GM18858 (cell line): ENCODE results near the gene XIRP2.

Experiments used
- ATAC-seq: cut with Tn5 transposase; IDR thresholded peaks from one replicate; pipeline ENCODE4 v1.9.1; 2021; ENCODE audit not compliant: unreplicated experiment

Gene XIRP2

DNA sequence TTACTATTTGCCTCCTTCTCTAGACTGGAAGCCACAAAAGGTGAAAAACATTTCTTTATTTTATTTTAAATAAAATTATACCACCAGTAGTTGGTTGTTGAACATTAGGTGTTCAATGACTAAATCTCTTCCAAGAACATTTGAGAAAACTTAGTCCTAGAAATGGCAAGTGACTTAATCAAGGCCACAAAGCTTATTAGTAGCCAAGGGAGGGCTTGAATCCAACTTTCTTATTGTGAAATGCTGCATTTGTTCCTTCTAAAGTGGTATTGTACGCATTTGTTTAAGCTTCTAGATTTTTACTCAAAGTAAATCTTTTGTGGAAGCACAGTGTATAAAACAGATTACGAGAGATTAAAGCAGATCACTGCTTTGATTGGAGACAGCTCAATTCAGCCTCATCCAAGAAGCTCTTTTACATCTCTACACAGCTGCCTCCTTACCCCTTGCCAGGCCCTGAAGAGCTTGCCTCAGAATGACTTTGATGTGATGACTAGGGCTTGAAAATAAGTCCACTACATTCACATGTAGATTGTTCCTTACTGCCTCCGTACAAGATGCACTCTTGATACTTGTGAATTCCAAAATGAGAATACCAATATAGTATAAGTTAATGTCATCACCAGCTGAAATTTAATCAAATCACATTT, 244.8 kb downstream of the XIRP2 start:
- ATAC-seq: no peak

DNA sequence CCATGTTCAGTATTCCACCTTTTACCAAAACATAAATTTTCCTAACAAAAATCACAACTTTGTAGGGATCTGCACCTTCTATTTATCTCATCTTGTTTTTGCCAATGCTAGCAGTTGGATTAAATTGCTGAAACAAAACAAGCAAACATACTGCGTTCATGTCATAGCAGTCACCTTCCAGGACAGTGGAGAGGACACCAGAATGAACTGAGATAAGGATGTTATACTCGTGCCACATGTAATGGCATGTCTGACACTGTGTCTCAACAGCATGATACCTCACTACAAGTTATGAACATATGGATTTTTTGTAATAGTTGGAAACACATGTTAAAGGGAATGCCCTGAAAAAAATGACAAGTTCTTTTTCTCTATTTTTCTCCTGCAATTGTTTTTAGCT, 245.3 kb downstream of the XIRP2 start:
- no peak for ATAC-seq

DNA sequence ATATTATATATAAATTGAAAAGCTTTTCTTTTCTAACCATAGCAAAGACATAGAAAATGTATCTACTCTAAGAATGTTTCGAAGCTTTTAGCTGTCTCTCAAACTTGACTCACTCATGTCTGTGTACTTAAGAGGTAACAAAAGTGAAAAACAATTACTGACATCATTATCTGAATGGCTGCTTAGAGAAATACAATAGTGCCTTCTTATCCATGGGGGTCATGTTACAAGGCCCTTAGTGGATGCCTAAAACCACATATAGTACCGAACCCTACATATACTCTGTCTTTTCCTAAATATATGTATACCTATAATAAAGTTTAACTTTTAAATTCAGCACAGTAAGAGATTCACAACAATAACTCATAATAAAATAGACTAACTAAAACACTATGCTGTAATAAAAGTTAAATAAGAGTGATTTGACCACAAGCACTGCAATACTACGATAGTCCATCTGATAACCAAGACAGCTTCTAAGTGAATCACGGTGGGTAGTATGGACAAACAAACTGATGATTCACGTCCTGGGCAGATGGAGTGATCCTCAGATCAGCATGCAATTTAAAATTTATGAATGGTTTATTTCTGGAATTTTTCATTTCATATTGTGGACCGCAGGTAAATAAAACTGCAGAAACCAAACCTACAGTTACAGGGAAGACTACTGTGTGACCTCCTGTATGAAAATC, 246.2 kb downstream of the XIRP2 start:
- no peak for ATAC-seq

DNA sequence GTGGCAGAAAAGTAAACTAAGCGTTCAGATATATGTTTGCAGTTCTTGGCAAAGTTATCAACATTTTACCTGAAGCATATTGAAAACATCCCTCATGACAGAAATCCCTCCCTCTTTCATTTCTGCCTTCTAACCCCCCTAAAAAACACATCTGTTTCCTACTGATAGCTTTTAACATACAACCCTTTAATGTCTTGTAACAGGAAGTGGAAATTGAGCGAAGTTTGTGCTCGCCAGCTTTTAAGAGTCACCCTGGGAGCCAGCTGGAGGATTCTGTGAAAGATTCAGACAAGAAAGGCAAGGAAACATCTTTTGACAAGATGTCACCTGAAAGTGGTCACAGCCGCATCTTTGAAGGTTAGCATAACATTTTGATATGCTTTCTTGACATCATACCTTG, 247.4 kb downstream of the XIRP2 start:
- ATAC-seq: no peak

DNA sequence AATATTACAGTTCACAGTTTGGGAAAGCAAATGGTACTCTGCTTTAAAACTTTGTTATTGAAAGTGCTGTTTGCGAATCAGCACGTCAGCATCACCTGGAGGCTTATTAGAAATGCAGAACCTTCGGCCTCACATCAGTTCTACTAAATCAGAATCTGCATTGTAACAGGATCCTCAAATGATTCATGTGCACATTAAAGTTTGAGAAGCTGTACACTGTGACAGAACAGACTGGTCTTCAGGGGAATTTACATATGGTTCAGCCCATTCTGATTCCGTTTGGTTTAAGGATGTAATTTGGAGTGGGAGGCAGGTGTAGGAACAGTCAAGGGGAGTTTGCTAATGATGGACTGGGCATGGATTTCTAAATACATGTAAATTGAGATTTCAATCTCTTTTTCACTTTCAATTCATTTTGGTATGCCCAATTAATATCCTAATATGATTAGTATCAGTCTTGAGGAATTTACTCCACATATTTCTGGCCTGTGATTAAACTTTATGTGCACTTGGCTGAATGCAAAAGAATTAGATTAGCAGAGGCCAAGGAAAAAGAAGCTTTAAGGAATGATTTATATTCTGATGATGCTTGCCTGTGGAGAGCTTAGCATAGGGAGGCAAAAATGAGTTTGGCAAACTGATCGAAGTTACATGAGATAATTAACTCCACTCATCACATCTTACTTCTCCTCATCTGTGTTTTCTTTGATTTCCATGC, 248.8 kb downstream of the XIRP2 start:
- ATAC-seq: no peak

DNA sequence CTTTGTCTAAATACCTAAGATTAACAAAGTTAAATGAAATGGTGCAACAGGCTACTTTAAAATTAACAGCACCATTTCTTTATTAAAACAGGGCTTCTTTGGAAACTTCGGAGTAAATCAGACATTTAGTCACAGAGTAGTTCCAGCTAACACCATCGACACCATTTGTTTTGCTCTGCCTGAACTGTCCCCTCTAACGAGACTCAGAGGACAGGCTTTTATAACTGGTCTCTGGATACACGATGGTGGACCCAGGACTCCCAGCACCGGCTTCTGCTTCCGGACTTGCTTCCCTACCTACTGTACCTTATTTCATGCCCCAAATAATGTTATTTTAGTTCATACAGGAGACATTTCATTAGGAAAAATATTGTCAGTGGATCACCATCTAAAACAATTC, 252.1 kb downstream of the XIRP2 start:
- ATAC-seq: no peak

DNA sequence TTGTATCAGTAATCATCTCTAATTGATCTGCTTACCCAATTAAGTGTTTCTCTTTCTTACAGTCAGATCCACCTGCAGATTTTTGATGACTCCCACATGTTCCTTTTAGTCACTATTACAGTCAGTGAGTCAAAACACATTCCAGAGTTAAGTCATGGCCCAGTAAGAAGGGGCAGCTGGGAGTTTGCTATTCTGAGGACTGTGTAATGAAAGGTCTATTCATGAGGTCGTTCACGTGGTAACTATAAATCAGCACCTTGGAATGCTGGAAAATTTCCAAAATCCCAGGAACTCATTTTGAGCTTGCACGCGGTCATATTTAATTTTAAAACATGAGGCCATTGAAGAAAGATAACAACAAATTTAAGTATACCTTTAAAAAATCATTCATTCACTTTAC, 252.5 kb downstream of the XIRP2 start:
- ATAC-seq: no peak

DNA sequence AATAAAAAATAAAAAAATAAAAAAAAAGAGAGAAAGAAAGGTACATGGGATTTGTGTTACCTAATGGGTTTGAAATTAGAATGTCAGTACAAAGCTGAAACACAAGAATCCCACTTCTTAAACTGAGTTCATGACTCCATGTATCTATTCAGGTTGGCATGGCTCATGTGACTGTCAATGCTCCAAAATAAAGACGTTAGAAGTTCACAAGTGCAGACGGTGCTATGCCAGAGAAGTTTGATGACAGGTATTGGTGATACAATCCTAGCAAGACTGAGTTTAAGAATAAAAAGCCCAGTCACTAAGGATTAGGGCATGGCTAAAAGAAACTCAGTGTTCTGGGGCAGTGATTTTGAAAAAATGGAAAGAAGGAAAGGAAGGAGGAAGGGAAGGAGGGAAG, 254.3 kb downstream of the XIRP2 start:
- ATAC-seq: no peak

DNA sequence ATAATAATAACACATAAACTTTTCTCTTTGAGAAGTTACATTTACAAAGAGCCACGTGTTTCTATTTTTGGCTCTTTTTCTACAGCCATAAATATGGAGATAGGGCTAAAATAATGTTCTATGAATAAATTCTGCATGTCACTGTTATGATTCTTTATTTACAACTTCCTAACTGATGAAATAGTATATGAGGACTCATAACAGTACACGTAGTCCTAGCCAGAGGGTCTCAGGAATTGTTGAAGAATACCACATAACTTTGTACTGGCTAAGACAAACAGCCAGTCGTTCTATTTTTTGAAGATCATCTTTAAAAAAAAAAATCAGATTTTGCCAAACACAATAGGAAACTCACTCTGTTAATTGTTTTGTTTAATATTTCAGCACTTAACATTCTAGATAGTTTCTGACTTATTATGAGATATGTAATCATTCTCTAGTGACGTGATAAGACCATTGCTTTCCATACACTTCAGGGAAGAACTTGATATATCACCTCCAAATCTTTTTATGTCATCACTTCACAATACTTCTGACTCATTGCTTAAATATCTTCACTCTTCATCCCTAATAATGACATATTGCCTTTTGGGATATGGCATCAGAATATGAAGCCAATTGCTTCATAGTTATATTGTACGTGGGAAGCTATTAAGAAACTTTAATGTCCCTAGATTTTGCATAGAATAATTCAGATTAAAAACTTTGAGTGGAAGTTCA, 256.1 kb downstream of the XIRP2 start:
- no peak for ATAC-seq

DNA sequence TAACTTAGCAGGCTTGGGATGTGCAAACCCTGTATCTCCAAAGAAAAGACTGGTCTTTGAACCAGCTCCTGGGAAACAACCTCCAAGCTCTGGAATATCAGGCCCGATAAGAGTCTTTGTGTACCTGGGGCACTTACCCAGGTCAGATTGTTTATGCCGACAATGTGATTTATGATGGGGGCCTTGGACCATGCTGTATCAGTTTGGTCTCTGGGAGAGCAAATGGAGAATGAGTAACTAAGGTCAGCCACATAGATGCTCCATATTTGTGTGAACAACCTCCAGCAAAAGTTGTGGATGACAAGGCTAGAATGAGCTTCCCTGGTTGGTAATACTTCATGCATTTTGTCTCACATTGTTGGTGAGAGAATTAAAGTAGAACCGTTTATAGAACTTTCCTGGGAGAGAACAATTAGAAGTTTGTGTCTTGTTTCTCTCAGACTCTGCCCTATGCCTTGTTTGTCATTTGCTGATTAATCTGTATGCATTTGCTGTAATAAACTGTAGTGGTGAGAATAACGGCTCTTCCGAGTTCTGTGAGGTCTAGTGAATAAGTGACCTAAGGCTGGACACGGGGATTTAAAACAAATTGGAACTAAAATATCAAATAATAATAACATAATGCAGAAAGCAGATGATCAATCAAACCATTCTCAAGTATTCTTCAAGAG, 259.1 kb downstream of the XIRP2 start:
- no peak for ATAC-seq

DNA sequence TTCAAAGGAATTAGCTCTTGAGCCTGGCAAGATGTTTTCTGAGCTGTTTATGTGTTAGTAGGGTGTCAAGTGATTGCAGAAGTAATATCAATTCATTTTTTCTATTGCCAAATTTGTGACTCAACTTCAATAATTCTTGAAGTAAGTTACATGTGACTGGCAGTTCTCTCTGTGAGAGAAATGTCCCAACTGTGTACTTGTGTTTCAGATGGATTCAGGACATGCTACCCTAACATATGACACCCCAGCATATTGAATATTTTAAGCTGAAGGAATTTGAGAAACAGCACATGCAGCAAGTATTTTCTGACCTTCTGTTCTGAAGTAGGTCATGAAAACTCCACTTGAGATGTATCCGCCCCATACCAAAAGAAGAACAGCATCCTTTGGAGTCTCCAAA, 263.6 kb downstream of the XIRP2 start:
- ATAC-seq: no peak

DNA sequence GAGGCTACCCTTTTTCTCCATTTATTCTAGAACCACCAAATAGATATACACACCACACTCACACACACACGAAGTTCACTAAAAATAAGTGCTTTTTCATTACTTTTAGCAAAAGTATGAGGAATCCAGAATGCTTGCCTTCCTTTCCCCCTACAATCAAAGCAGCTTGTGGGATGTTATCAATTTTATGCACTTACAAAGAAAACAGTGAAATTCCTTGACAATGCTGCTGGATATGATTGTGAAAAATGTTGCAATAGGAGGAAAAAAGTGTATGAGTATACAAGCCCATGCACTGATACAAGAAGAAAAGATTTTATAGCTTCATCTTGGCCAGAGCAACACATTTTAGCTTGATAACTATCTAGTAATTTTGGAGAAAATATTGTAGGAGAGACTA, 269.2 kb downstream of the XIRP2 start:
- ATAC-seq: no peak

DNA sequence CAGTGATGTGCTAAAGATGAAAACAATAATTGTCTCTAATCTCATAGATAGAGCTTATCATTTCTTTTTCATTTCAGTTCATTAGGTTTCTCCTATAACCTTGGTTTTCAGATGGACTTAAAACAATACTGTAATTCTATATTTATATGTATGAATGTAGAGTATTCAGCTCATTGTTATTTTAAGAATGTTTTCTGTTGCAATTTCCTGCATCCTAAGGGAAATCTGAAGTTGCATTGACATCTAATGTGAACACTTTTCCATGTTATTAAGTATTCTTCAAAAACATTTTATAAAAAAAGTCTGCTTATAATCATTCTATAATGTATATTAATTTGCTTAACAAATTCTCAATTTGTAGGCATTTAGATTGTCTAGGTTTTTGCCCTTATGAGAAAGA, 288.9 kb downstream of the XIRP2 start:
- no peak for ATAC-seq

DNA sequence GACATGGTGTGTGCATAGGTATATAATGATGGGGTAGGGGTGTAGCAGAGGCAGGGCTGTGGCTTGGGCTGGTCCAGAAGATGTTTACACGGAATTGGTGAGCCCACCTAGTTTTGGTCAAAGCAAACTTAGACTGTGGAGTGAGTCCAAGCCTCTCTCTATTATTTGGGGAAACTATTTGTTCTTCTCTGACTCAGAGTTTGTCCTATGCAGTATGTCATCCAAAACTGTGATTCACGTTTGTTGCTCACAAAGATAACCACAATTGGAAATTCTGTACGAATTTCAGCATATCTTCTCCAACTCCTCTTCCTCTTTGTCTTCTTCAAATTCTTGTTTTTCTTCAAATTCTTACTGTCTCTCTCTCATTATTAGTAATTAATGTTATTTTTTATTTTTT, 292.9 kb downstream of the XIRP2 start:
- no peak for ATAC-seq

DNA sequence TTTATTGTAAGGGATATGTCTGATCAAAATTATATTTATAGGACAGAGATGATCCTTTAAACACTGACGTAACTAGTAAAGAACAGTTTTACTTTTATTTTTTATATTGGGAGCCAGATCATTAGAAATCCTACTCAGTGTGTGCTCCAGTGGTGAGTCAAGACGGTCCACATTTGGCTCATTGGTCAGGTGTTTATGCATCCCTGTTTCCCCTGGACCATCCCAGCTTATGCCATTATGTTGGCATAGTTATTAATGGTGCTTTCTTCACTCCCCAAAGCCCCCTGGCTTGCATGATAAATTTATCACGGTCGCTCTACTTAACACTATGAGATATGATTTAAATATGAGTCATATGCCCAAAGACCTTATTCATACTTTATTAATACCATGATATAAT, 293.4 kb downstream of the XIRP2 start:
- ATAC-seq: no peak

DNA sequence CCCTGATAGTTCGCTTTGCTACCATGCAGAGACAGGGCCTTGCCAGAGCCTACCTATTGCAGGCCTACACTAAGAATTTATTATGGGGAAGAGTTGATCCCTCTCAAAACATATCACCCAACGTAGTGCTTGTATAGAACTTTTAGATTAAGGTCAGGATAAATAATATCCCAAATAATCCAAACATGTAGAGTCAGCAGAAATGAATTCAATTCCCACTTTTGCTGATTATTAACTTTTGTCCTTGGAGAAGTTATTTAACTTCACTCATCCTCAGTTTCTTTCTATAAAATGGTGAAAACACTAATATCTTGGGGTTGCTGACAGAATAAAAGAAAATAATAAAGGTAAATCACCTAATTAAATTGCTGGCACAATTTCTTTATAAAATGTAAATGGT, 294.1 kb downstream of the XIRP2 start:
- no peak for ATAC-seq

DNA sequence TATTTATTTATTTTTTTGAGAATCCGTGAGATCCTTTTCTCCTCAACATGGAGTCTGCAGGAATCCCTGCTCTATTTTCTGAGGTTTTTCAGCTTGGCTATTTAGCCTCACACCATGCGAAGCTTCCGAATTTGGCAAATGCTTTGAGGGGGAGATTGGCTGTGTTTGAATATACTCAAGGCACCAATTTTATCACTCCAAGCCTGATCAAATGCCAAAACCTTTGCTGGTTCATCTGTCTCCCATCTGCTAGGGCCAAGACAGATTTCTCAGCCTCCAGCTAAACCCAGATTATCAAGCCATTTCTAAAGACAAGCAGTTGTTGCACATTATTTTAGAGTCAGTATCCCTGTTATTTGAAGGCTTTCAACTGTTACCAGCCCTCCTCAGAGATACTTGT, 295.7 kb downstream of the XIRP2 start:
- no peak for ATAC-seq

DNA sequence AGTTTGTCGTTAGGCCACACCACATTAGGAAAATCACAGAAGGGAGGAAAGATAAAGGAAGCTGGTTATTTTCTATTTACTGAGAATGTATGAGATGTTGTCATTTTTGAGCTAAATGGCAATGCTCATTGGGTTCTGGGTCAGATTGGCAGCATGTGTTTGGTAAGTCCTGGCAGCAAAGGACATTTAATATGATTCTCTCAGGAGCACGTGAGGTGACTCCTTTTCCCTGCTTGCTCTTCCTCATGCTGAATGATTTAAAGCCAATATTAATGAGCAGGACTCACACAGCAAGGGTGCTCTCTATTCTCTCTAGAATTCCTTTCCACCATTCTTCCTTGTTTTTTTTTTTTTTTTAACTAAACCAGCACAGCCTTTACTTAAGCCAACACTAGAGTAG, 298.2 kb downstream of the XIRP2 start:
- ATAC-seq: no peak

DNA sequence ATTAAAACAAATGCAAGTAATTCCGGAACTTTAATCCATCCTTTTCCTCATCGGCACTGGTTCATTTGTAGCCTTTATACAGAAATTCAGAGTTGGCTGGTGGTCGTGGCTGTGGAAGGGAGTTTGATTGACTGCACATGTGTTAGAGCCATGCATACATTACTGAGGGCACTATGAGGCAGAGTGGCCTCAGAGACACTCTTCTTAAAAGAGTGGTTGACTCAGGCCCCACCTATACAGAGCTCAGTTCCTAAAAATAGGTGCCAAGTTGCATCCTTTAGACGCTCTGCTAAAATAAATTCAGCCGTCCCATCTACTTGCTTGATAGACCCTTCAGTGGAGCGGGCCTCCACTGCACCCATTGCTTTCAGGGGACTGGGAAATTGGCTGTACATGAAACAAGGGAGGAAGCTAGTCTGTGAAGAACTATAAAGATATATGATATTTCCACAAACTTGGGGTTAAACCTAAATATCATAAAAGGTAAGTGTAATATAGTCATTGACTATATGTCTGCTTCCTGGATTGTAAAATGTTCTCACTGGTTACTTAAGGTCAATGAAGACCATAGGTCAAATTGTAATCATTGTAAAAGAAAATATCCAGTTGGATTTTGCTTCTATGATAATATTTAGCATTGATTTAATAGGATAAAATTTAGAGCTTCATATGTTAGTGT, 298.9 kb downstream of the XIRP2 start:
- no peak for ATAC-seq
